Measurements from ENCODE around the gene CST4.

DNA sequence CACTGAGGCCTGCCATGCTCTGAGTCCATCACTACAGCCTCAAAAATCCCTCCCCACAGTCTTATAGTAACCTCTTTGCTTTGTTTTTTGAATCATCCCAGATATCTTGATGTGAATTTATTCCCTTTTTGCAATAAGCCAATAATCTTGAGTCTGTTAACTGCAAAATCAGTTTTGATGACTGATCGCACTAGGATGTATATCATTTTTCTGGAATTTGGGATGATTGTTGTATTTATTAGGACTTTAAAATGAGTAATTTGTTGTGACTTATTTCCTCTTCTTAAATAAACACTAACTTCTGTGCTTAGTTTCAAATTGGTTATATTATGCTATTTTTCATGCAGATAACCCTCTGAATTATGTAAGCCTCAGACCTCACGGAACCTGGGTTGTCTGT is 5.6 kb downstream of the CST4 start:
- TF ChIP-seq, protein P1, sequence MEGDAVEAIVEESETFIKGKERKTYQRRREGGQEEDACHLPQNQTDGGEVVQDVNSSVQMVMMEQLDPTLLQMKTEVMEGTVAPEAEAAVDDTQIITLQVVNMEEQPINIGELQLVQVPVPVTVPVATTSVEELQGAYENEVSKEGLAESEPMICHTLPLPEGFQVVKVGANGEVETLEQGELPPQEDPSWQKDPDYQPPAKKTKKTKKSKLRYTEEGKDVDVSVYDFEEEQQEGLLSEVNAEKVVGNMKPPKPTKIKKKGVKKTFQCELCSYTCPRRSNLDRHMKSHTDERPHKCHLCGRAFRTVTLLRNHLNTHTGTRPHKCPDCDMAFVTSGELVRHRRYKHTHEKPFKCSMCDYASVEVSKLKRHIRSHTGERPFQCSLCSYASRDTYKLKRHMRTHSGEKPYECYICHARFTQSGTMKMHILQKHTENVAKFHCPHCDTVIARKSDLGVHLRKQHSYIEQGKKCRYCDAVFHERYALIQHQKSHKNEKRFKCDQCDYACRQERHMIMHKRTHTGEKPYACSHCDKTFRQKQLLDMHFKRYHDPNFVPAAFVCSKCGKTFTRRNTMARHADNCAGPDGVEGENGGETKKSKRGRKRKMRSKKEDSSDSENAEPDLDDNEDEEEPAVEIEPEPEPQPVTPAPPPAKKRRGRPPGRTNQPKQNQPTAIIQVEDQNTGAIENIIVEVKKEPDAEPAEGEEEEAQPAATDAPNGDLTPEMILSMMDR (IDR thresholded peaks at IDR 0.05) = no peak
- TF ChIP-seq POLR2AphosphoS5 (IDR thresholded peaks at IDR 0.05) (no peak), POLR2A (IDR thresholded peaks at IDR 0.05) (no peak), EP300 (IDR thresholded peaks at IDR 0.05) (no peak)

Data from upper lobe of left lung (tissue), 4 donors.